BLaER1 treated with 17β-estradiol and CSF1 and Interleukin-3, amounts not matched to agents 10 nM and 100 nM (cell line): Measurements from ENCODE around the gene ANKS1B.
"Not testable (repeated sequence)": the region's sequence is repeated elsewhere in the genome, so short reads cannot be mapped to it uniquely, and the experiment has no call there.

Source experiments
- H3K27ac ChIP-seq, 11 experiments: shearing (Covaris generic); formaldehyde crosslinking; 2 replicates each; pipeline ENCODE4 v1.8.1; 2022
- H3K27me3 ChIP-seq, 11 experiments: shearing (Covaris generic); formaldehyde crosslinking; 2 replicates each; pipeline ENCODE4 v1.8.1; 2022
- H3K36me3 ChIP-seq, 11 experiments: shearing (Covaris generic); formaldehyde crosslinking; 2 replicates each; pipeline ENCODE4 v1.8.1; 2022
- H3K4me1 ChIP-seq, 10 experiments: shearing (Covaris generic); formaldehyde crosslinking; 2 replicates each; pipeline ENCODE4 v1.8.1; 2022
- H3K4me2 ChIP-seq, 11 experiments: shearing (Covaris generic); formaldehyde crosslinking; 2 replicates each; pipeline ENCODE4 v1.8.1; 2022
- H3K4me3 ChIP-seq, 10 experiments: shearing (Covaris generic); formaldehyde crosslinking; 2 replicates each; pipeline ENCODE4 v1.8.1; 2022
- H3K9ac ChIP-seq, 11 experiments: shearing (Covaris generic); formaldehyde crosslinking; 2 replicates each; pipeline ENCODE4 v1.8.1; 2022
- H3K9me3 ChIP-seq, 11 experiments: shearing (Covaris generic); formaldehyde crosslinking; replicated peaks in 1 of 11; 2 replicates each; pipeline ENCODE4 v1.8.1; 2022
- H4K20me1 ChIP-seq, 11 experiments: shearing (Covaris generic); formaldehyde crosslinking; 2 replicates each; pipeline ENCODE4 v1.8.1; 2022
- Cebpa-rat ChIP-seq, 11 experiments: shearing (Covaris generic); IDR thresholded peaks; 2 replicates each; pipeline ENCODE4 v1.8.1; 2022

Gene ANKS1B

GRCh38 chr12:99045158-99045557, 939.6 kb downstream of the ANKS1B start:
- H4K20me1 ChIP-seq = no peaks in the 10 kb centered on the region
- H3K36me3 ChIP-seq = peaks cover 5 to 47% (median 31%) of the 10 kb centered on the region in 11 experiments; a peak in 20 of 22 replicates
- H3K27ac ChIP-seq = no peak overlapping the region
- peaks cover 24 to 38% (median 34%) of the 10 kb centered on the region in 11 experiments for H3K9me3 ChIP-seq
- no peak overlapping the region for H3K4me3 ChIP-seq
- TF ChIP-seq Cebpa-rat (IDR thresholded peaks at IDR 0.05) = no peak
- H3K4me2 ChIP-seq = no peak overlapping the region
- no peaks in the 10 kb centered on the region for H3K27me3 ChIP-seq
- H3K4me1 ChIP-seq = peaks cover 0 to 16% (median 0%) of the 10 kb centered on the region in 10 experiments; a peak in 4 of 20 replicates
- H3K9ac ChIP-seq = no peak overlapping the region

- H3K4me2 ChIP-seq = no peak overlapping the region
Observed at GRCh38 chr12:99043319-99043914, 941.3 kb downstream of the ANKS1B start.

GRCh38 chr12:99042226-99042625, 942.5 kb downstream of the ANKS1B start:
- no peak for TF ChIP-seq Cebpa-rat (IDR thresholded peaks at IDR 0.05)
- Histone ChIP-seq H3K4me1 (peaks cover 0 to 6% (median 0%) of the 10 kb centered on the region in 10 experiments; a peak in 2 of 20 replicates), H3K4me2 (no peak overlapping the region), H3K27ac (no peak overlapping the region), H3K9me3 (peaks cover 7 to 15% (median 8%) of the 10 kb centered on the region in 11 experiments), H3K27me3 (no peaks in the 10 kb centered on the region), H3K36me3 (peaks cover 0 to 43% (median 8%) of the 10 kb centered on the region in 11 experiments; a peak in 13 of 22 replicates), H3K9ac (no peak overlapping the region), H3K4me3 (no peak overlapping the region), H4K20me1 (no peaks in the 10 kb centered on the region)

More at GRCh38 chr12:99043319-99043914, 941.3 kb downstream of the ANKS1B start:
- no peak overlapping the region for H3K27ac ChIP-seq
- H3K4me3 ChIP-seq = no peak overlapping the region
- H3K27me3 ChIP-seq = no peaks in the 10 kb centered on the region
- no peak overlapping the region for H3K9ac ChIP-seq
- H4K20me1 ChIP-seq = no peaks in the 10 kb centered on the region
- peaks cover 0 to 6% (median 0%) of the 10 kb centered on the region in 10 experiments; a peak in 2 of 20 replicates for H3K4me1 ChIP-seq
- peaks cover 5 to 47% (median 20%) of the 10 kb centered on the region in 11 experiments; a peak in 20 of 22 replicates for H3K36me3 ChIP-seq
- TF ChIP-seq Cebpa-rat (IDR thresholded peaks at IDR 0.05) = no peak
- peaks cover 18 to 27% (median 20%) of the 10 kb centered on the region in 11 experiments for H3K9me3 ChIP-seq

GRCh38 chr12:99039367-99040120, 945.2 kb downstream of the ANKS1B start:
- H3K4me1 ChIP-seq = no peaks in the 10 kb centered on the region
- H3K27me3 ChIP-seq = no peaks in the 10 kb centered on the region
- no peak overlapping the region for H3K9ac ChIP-seq
- H3K36me3 ChIP-seq = peaks cover 0 to 59% (median 13%) of the 10 kb centered on the region in 11 experiments; a peak in 11 of 22 replicates
- no peak overlapping the region for H3K4me2 ChIP-seq
- no peaks in the 10 kb centered on the region for H4K20me1 ChIP-seq
- no peak overlapping the region for H3K4me3 ChIP-seq
- no peak overlapping the region for H3K27ac ChIP-seq
- H3K9me3 ChIP-seq = no peaks in the 10 kb centered on the region
- TF ChIP-seq Cebpa-rat (IDR thresholded peaks at IDR 0.05) = no peak

GRCh38 chr12:99036566-99036965, 948.2 kb downstream of the ANKS1B start:
- Histone ChIP-seq H3K9ac (no peak overlapping the region), H3K27ac (no peak overlapping the region), H3K4me3 (no peak overlapping the region), H3K4me2 (no peak overlapping the region), H3K9me3 (no peaks in the 10 kb centered on the region; a peak in 2 of 22 replicates), H3K27me3 (no peaks in the 10 kb centered on the region), H4K20me1 (no peaks in the 10 kb centered on the region), H3K4me1 (no peaks in the 10 kb centered on the region), H3K36me3 (peaks cover 0 to 76% (median 21%) of the 10 kb centered on the region in 11 experiments; a peak in 11 of 22 replicates)
- TF ChIP-seq Cebpa-rat (IDR thresholded peaks at IDR 0.05) = no peak

GRCh38 chr12:99035803-99036202, 948.9 kb downstream of the ANKS1B start:
- Histone ChIP-seq H3K27me3 (no peaks in the 10 kb centered on the region), H3K4me3 (no peak overlapping the region), H3K36me3 (peaks cover 0 to 78% (median 21%) of the 10 kb centered on the region in 11 experiments; a peak in 10 of 22 replicates), H3K9ac (no peak overlapping the region), H3K4me1 (peaks cover 0 to 7% (median 0%) of the 10 kb centered on the region in 10 experiments; a peak in 4 of 20 replicates), H3K4me2 (no peak overlapping the region), H4K20me1 (no peaks in the 10 kb centered on the region), H3K9me3 (no peaks in the 10 kb centered on the region; a peak in 2 of 22 replicates), H3K27ac (no peak overlapping the region)
- TF ChIP-seq Cebpa-rat (IDR thresholded peaks at IDR 0.05) = no peak

GRCh38 chr12:99034201-99034600, 950.5 kb downstream of the ANKS1B start:
- not testable (repeated sequence) for H3K9me3 ChIP-seq, H3K27ac ChIP-seq, H3K27me3 ChIP-seq, H3K9ac ChIP-seq, H4K20me1 ChIP-seq, H3K4me2 ChIP-seq, H3K4me3 ChIP-seq
- Histone ChIP-seq H3K36me3 (peaks cover 0 to 63% (median 21%) of the 10 kb centered on the region in 11 experiments; a peak in 10 of 22 replicates), H3K4me1 (peaks cover 0 to 18% (median 5%) of the 10 kb centered on the region in 10 experiments; a peak in 9 of 20 replicates)

- TF ChIP-seq Cebpa-rat (IDR thresholded peaks at IDR 0.05) = no peak
- no peaks in the 10 kb centered on the region for H3K27me3 ChIP-seq
- peaks cover 0 to 36% (median 8%) of the 10 kb centered on the region in 11 experiments; a peak in 10 of 22 replicates for H3K36me3 ChIP-seq
- peak overlapping the region in 3 of 11 experiments; percentile 2 to 28 (median 4); a peak in 3 of 22 replicates for H3K4me2 ChIP-seq
- H3K9ac ChIP-seq = no peak overlapping the region
- H3K27ac ChIP-seq = no peak overlapping the region
- no peaks in the 10 kb centered on the region for H4K20me1 ChIP-seq
- no peaks in the 10 kb centered on the region; a peak in 2 of 22 replicates for H3K9me3 ChIP-seq
- H3K4me3 ChIP-seq = no peak overlapping the region
- peaks cover 0 to 18% (median 12%) of the 10 kb centered on the region in 10 experiments; a peak in 14 of 20 replicates for H3K4me1 ChIP-seq
Observed at GRCh38 chr12:99029511-99030271, 955.0 kb downstream of the ANKS1B start.
